ENCODE results near the gene MRPL43.

MRPL43 gene

DNA sequence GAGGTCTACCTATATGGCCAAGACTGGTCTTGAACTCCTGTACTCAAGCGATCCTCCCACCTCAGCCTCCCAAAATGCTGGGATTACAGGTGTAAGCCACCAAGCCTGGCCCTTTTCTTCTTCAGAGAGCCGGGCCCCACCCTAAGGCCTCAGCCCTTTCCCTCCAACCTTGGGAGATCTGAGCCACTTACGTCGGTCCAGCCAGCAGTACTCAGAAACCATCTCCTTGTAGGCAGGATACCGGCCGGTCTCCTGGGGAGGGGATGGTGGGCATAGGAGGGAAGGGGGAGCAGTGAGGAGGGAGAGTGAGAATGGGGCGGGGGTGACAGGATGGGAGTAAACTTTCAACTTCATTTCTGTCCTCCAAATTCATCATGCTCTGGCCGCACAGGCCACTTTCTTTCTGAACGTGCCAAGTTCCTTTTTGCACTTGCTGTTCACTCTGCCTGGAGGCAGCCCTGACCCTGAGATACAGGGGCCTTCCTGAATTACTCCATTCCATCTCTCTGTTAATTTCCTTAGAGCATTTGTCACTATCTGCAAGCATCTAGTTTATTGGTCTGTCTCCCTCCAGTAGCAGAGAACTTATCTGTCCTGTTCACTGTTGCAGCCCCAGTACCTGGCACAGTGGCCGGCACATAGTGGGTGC lies 33.3 kb upstream of the MRPL43 start:
- in situ Hi-C loops (cut with HindIII; ENCODE audit: low sequenced_read_pairs) = no loop called here

DNA sequence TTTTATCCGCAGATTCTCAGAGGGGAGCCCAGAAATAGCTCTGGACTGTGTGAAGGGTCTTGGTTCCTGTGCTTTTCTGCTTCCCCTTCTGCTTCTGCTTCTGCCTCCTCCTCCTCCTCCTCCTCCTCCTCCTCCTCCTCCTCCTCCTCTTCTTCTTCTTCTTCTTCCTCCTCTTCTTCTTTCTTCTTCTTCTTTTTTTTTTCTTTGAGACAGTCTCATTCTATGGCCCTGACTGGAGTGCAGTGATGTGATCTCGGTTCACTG lies 32.1 kb upstream of the MRPL43 start:
- in situ Hi-C loops (cut with HindIII; ENCODE audit: low sequenced_read_pairs) = no loop called here

DNA sequence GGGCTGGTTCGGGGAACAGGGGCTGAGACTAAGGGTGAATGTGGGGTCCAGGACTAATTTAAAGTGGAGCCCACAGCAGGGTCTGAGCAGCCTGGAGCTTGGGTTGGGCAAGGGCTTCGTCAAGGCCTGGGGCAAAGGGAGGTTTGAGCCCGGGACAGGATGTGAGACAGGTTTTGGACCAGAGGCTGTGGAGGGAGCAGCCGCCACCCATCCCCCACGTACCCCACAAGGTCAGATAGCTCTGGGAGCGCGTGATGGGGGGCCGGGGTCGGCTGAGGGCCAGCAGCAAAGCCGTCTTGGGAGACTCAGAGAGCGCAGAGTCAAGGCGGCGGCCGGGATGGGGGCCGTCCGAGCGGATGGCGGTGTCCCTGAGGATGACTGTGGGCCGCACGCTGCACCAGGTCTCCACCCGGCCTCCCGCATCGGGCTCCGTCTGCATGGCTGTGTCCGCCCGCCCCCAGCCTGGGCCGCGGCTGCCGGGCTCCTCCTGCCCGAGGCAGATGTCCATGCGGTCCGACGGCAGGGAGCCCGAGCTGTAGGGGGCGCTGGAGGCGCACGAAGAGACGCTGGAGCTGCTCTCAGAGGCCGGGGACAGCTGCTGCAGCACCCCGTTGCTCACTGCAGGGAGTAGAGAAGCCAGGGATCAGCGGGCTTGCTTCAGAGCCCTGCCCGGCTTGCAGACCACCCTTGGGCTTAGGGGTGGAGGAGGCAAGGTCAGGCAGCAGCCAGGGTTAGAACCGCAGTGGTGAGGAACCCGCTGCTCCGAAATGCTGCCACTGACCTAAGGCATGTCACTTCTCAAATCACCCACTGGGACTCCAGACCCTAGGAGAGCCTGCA lies 31.5 kb upstream of the MRPL43 start:
- in situ Hi-C loops (cut with HindIII; ENCODE audit: low sequenced_read_pairs) = no loop called here

DNA sequence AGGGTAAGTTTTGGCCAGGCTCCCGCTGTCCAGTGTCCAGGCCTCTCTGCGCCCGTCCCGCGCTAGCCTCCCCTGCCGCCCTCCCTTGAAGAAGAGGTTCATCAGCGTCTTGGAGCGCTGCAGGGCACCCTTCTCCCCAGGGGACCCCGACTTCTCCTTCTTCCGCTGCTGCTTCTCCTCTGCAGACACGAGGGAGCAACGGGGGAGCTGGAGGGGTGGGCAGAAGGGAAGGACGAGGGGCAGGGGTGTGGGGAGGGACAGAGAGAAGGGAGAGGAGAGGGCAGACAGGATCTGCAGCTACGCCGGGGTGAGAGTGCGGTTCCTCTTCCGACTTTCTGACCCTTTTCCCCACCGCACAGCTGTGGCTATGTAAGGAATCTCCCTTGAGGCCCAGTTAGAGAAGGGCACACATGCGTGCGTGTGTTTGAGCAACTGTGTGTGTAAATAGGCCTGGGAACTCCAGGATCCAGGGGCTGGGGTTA lies 30.9 kb upstream of the MRPL43 start:
- in situ Hi-C loops (cut with HindIII; ENCODE audit: low sequenced_read_pairs) = no loop called here

- in situ Hi-C loops (cut with HindIII; ENCODE audit: low sequenced_read_pairs) = no loop called here
These were observed 29.5 kb upstream of the MRPL43 start for GRCh38 chr10:101016814-101017213.

- in situ Hi-C loops (cut with HindIII; ENCODE audit: low sequenced_read_pairs) = no loop called here
These were observed 28.3 kb upstream of the MRPL43 start for GRCh38 chr10:101015582-101015973.

DNA sequence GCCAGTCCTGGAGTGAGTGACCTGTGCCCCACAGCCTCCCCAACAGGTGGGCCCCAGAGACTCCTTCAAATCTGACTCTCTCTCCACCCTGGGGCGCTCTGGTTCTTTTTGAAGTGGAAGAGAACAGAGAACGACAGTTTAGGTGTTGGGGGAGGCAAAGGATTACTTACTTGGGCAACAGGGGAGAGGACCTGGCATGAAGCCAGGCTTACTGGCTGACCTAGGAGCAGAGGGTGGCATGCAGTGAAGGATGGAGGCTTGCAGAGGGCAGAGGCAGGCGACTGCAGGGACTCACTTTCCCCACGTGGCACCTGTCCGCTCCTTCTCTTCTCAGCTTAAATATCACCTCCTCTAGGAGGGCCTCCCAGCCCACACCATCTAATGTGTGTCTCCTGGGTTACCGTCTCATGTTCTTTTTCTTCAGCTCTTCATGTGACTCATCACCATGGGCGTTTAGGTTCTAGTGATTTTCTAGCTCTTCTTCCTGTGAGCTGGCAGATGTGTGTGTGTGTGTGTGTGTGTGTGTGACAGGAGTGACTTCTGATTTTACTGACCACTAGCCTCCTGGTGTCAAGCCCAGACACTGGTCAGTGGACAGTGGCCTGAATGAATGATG lies 27.8 kb upstream of the MRPL43 start:
- in situ Hi-C loops (cut with HindIII; ENCODE audit: low sequenced_read_pairs) = no loop called here

GRCh38 chr10:101014230-101014884 lies 27.1 kb upstream of the MRPL43 start:
- in situ Hi-C loops (cut with HindIII; ENCODE audit: low sequenced_read_pairs) = no loop called here

- in situ Hi-C loops (cut with HindIII; ENCODE audit: low sequenced_read_pairs) = no loop called here
These were observed 26.1 kb upstream of the MRPL43 start for GRCh38 chr10:101013365-101013825.

DNA sequence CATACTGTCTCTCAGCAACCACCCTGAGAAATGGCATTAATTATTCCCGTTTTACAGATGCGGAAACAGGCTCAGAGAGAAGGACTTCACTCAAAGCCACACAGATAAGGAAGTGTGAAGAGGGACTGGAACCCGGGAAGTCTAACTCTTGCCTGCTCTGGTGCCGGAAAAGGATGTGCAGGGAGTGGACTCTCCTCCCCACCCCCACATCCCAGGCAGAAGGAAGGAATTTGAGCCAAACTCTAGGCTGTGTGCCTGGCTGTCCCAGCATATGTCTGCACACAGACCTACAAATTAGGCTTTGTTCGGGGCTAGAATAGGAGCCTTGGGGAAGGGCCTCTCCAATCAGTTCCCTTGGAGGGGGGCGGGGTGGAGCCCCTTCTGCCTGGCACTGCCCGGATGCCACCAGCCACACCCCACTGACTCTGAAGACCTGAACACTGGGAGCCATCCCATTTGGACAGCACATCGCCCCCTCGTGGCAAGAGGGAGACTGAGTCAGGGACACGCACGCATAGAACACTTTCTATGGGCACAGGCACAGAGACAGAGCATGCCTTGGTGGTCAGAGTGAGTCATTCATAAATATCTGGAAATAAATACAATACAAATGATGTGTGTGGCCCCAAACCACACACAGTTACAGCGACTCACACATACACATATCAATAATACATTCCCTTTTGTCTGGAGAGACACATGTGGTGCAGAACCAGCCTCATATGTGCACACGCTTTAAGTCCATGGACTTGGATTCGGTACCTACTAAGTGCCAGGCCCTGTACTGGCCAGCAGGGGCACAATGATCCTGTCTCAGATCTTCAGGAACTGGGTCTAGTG lies 25.4 kb upstream of the MRPL43 start:
- in situ Hi-C loops (cut with HindIII; ENCODE audit: low sequenced_read_pairs) = no loop called here

DNA sequence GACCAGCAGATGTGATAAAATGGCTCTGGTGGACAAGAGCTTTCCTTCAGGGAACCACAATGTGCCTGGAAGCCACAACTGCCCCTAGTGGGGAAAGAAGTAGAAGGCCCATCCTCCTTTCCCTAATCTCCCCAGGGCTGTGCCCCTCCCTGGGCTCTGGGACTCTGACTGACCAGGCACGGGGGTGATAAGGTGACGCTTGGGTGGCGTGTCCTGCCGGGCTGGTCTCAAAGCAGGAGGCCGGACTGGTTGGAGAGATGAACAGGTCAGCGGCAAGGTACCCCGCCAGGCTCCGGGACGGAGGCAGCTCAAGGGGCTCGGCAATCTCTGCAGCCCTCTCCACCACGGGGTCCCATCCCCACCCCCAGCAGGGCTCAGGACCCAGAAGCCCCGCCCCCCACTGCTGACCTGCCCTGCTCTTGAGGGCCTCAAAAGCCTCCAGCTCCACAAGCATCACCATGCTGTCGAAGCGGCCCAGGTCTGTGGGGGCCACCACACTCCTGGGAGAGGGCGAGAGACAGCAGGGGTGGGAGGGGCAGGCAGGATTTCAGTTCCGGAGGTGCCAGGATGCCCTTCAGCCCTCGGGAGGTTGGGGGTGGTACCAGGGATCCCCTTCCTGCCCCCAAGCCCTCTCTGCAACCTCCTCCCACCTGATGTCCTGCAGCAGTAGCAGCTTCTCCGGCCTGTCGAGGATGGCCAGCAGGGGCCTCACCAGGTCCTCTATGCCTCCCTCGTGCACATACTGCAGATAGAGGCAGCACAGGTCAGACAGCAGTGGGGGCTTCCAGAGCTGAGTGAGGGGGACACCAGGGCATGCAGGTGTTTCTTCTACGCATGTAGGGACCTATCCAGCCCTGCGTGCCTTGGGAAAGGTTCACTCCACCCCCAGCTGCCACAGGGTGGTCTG lies 24.5 kb upstream of the MRPL43 start:
- in situ Hi-C loops (cut with HindIII; ENCODE audit: low sequenced_read_pairs) = no loop called here

DNA sequence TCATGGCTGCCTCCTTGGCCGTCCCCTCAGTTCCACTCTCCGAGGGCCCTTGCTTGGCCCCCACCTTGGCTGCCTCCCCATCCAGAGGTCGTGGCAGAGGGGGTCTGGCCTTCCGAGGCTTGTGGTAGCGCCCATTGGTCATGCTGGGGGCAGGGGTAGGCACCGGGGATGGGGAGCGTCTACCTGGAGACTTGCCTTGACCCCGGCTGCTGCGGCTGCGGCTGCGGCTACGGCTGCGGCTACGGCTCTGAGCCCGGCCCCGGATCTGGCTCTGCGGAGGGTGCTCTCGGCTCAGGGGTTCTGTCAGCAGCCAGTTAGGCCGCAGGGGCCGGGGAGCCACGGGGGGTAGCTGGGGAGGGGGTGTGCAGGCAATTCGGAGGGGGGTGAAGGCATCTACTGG lies 23.0 kb upstream of the MRPL43 start:
- in situ Hi-C loops (cut with HindIII; ENCODE audit: low sequenced_read_pairs) = no loop called here

GRCh38 chr10:101008823-101009423 lies 21.6 kb upstream of the MRPL43 start:
- in situ Hi-C loops (cut with HindIII; ENCODE audit: low sequenced_read_pairs) = no loop called here

DNA sequence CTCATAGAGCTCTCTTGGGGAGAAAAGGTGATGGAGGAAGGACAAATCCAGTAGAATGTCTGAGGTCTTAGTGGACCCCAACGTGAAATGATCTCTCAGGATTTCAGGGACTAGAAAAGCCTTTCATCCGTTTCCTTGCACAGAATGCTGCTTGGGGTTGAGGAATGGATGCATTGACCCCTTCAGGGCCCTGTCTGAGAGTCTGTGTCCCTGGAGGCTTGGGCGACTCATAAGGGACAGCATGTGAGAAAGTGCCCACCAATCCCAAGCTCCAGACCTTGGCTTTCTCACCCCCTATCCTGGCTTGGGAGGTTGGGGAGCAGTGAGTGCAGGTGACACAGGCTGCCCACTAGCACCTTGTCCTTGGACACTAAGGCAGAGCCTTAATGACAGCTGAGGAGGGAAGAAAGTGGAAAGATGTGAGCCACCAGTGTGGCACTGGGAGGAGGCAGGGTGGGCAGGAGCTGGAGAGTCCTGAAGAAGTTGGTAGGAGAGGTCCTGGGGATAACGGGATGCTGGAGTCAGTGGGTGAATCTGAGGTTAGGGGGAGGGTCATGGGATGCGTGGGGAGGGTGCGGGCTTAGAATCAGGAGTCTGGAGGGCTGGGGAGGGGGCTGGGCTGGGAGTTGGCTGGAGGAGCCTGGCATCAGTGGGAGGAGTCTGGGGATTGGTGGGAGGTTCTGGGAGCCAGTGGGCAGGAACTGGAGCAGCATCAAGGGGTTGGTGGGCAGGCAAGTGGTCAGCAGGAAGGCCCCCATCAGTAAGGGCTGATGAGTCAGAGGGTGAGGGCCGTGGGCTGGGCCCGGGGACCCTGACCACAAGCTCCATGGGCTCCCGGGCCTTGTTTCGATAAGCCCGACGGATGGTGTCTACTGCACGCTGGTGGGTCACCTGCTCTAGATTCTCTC lies 20.9 kb upstream of the MRPL43 start:
- in situ Hi-C loops (cut with HindIII; ENCODE audit: low sequenced_read_pairs) = no loop called here

- in situ Hi-C loops (cut with HindIII; ENCODE audit: low sequenced_read_pairs) = no loop called here
These were observed 19.9 kb upstream of the MRPL43 start for GRCh38 chr10:101007099-101007711.

DNA sequence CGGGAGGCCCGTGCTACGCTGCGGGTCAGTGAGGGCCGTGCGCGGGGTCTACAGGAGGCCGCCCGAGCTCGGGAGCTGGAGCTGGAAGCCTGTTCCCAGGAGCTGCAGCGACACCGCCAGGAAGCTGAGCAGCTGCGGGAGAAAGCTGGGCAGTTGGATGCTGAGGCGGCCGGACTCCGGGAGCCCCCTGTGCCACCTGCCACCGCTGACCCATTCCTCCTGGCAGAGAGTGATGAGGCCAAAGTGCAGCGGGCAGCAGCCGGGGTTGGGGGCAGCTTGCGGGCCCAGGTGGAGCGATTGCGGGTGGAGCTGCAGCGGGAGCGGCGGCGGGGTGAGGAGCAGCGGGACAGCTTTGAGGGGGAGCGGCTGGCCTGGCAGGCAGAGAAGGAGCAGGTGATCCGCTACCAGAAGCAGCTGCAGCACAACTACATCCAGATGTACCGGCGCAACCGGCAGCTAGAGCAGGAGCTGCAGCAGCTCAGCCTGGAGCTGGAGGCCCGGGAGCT lies 19.3 kb upstream of the MRPL43 start:
- in situ Hi-C loops (cut with HindIII; ENCODE audit: low sequenced_read_pairs) = no loop called here

GRCh38 chr10:101005869-101006567 lies 18.7 kb upstream of the MRPL43 start:
- in situ Hi-C loops (cut with HindIII; ENCODE audit: low sequenced_read_pairs) = no loop called here

Data from endothelial cell of hepatic sinusoid (primary cell).